ENCODE data around the gene AGAP9.
A peak's percentile ranks its signal among the peaks of the same experiment; 100 is the strongest.
"Not testable (repeated sequence)": the region's sequence is repeated elsewhere in the genome, so short reads cannot be mapped to it uniquely, and the experiment has no call there.

AGAP9 gene

DNA sequence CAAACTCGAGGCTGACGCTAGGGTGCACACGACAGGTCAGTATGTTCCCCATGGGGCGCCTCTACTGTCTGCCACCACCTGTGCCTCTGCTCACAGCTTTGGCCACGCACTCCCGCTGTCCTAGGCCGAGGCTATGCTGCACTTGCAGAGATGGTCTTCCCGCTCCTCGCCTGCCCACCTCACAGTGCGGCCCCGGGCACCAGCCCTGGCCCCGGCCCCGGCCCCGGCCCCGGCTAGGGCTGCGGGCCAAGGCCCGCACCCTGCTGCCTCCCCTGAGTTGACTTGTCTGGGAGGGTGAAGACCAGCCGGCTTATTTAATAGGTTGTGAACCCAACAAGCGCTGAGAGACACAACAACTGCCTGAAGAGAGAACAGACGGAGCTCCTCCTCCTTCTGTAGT lies at the start of gene AGAP9:
Gene AGAP9 (minus strand): TSS at position 164 of the 400 bp plus-strand sequence. CDS start 112 bp downstream, at position 52.
- not testable (repeated sequence) for DNase-seq

DNA sequence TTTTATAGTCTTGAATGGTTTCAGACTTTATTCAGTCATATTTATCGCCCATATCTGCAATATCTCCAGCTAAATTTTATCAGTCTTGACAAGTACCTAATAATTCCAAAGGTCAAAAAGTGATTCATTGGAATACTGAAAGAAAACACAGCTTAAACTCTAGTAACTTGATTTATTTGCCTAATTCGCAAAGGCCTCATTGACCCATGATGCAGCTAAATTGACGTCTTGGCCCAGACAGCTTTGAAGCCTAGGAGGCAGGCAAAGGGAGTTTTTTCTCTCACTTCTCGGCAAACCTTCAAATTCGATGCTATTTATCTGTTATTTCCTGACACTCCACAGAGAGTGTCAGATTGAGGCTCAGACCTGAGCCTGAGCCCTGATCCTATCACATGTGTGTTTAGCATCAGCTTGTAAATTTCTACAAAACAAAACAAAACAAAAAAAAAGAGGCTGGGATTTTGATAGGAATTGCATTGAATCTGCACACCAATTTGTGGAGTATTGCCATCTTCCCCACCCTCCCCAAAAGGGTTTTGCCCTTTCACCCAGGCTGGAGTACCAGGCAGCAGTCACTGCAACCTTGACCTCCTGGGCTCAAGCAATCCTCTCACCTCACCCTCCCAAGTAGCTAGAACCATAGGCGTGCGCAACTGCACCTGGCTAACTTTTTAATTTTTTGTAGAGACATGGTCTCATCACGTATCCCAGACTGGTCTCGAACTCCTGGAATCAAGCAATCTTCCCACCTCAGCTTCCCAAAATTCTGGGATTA lies 47.9 kb upstream of the AGAP9 start:
- DNase-seq: not testable (repeated sequence)

DNA sequence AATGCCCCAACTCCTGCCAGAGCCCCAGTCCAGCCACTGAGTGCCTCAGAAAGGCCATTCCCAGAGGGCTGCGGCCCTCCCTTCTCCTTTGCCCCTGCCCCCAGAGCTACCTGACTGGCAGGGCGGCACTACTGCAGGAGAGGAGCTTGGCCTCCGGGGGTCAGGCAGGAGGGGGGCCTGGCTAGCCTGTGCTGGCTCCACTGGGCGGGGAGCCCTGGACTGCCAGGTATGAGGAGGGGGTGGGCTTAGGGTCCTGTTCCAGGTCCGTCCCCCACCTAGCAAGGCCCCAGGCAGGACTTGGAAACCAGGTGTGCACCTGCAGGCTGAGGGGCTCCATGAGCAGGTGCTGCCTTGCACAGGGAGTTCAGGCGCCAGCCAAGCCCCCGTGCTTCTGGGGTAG lies 43.3 kb upstream of the AGAP9 start:
- not testable (repeated sequence) for DNase-seq

DNA sequence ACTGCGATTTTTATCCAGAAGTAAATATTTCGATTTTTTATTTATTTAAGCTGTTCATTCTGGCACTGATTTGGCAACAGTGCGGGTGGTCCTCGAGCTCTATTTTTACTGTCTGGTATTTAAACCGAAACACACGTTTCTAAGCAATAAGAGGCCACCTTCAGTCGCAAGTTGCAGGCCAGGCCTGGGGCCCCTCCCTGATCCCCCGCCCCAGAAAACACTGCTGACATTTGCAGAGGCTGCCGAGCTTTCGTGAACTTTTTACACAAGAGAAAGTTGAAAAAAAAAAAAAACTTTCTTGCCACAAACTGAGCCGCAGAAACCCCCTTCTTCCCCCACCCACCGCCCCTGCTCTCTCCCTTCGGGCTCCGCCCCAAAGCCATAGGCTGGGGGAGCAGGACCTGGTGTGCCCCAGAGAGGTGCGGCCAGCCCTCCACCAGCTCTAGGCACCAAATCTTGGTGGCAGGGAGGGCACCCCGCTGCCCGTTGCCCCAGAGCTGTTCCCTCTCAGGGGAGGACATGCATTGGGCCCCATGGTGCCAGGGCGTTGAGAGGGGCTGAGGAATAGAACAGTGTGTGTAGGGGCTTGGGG lies 42.8 kb upstream of the AGAP9 start:
- not testable (repeated sequence) for DNase-seq

- DNase-seq: not testable (repeated sequence)
Observed at GRCh38 chr10:47565517-47565920, 42.1 kb upstream of the AGAP9 start.

GRCh38 chr10:47564953-47565352 lies 41.5 kb upstream of the AGAP9 start:
- not testable (repeated sequence) for DNase-seq

GRCh38 chr10:47564318-47564717 lies 40.9 kb upstream of the AGAP9 start:
- DNase-seq: not testable (repeated sequence)

- not testable (repeated sequence) for DNase-seq
Observed at GRCh38 chr10:47560452-47560851, 37.0 kb upstream of the AGAP9 start.

- DNase-seq: not testable (repeated sequence)
Observed at GRCh38 chr10:47559718-47560308, 36.4 kb upstream of the AGAP9 start.

- not testable (repeated sequence) for DNase-seq
Observed at GRCh38 chr10:47558109-47558508, 34.7 kb upstream of the AGAP9 start.

DNA sequence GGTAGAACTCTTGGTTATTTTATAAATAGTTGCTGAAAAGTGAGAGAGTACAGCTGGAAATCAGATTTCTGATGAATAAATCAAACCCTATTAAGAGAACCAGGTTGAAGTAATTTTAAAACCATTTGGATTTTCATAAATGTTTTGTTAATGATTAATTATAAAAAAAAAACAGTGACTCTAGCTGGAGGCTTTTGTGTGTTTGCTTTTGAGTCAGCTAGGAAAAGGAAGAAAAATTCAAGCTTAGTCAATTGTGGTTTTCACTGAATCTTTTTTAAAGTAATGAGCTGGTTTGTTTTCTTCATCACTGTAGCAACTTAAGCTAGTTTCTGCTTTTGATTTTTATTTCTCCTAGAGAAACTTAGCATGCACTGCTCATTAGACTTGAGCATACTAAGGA lies 34.2 kb upstream of the AGAP9 start:
- DNase-seq: not testable (repeated sequence)

GRCh38 chr10:47555334-47555733 lies 31.9 kb upstream of the AGAP9 start:
- not testable (repeated sequence) for DNase-seq

DNA sequence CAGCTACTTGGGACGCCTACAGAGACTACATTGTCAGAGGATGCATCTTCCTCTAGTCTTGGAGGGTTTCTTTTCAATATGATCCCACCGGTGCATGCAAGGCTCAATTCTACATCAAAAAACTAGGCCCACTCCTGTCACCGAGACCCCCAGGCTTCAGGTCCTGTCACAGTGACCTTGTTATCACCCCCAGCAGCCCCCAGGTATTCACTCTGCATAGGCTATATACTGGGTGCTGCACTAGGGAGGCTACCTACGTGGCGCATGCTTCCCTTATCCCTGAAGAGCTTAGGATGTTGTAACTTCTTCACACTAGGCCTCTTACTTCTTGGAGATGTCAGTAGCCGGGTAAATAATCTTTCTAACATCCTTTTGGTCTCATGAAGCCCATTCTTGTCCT lies 31.1 kb upstream of the AGAP9 start:
- not testable (repeated sequence) for DNase-seq

DNA sequence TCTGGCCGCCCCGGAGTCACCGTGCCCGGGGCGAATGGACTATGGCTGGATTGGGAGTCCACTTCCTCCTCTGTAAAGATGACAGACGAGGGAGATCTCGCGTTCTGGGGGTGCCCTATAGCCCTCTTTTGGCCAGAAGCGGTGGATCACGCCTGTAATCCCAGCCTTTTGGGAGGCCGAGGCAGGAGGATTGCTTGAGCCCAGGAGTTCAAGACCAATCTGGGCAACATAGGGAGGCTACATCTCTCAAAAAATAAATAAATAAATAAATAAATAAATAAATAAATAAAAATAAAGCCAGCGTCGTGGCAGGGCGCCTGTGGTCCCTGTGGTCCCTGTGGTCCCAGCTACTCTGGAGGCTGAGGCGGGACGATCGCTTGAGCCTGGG lies 30.4 kb upstream of the AGAP9 start:
- DNase-seq: not testable (repeated sequence)

DNA sequence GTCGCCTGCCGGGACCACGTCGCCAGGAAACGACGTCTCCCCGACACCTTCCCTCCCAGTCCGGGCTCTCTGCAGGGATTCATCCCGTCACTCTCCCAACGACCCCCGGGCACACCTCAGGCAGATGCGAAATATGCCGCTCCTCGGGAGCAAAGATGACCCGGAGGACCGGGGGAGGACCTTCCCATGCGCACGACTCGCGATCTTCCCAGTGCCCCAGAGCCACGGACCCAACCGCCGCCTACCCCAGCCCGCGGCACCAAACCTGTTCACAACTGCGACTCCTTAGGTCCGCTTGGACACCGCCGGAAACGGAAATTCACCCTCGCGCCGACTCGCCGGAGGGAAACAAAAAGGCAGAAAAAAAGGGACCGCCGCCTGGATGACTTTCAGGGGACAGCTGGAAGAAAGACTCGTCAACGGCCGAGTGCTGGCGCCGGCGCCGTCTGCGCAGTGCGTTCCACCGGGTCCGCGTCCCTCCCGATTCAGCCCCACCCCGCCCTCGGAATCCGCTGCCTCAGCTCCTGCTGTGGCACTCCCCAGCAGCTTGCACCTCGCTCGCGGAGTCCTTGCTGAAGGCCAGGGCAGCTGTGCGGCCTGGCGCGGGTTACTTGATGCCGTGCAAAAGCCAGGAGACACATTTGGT lies 29.9 kb upstream of the AGAP9 start:
- peak; percentile 78 for DNase-seq

GRCh38 chr10:47552719-47553118 lies 29.3 kb upstream of the AGAP9 start:
- DNase-seq: peak; percentile 4

GRCh38 chr10:47547286-47547685 lies 23.8 kb upstream of the AGAP9 start:
- DNase-seq: not testable (repeated sequence)

DNA sequence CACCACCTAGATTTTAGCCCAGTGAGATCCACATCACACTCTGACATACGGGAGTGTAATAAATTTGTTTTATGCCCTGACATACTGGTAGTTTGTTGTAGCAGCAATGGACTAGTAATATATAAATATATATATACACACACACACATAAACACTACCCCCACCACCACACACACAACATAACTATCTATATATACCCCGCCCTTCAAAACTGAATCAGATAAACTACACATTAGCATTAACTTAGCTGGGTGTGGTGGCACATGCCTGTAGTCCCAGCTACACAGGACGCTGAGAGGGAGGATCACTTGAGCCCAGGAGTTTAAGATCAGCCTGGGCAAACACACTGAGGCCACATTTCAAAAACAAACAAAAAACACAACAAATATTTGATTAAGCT lies 13.0 kb upstream of the AGAP9 start:
- DNase-seq: not testable (repeated sequence)

DNA sequence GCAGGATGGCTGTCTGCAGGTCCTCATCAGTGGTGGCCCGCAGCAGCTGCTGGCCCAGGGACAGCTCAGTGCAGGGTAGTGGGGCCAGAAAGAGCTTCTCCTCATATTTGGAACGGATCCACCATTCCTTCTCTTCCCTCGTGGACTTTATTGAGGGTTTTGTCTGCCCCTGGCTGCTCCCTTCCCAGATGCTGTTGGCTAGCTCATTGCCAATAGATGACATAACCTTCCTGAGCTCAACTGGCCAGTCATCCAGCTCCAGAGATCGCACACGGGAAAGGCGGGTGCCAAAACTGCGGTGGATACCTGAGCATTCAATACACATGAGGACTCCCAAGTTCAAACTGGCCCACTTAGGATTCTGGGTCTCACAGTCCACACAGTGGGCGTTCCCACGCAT lies 21.1 kb downstream of the AGAP9 start:
- not testable (repeated sequence) for DNase-seq

DNA sequence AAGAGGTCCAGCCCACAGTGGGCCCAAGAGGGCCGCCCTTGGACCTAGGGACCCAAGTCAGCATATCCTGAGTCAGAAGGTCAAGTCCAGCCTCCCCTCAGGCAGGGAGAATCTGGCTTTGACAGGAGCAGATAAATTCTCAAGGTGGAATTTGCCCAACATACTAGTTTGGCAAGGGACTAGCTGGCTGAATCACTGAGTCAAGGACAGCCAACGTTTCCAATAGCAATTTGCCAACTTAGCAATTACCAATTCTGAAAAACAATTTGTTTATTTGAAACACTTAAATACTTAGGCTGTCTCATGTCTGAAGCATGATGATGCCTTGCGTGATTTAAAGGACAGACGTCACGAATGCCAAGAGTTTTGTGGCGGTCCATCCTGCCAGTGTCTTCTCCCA lies 29.2 kb downstream of the AGAP9 start:
- DNase-seq: not testable (repeated sequence)

- not testable (repeated sequence) for DNase-seq
Observed at GRCh38 chr10:47491600-47491999, 31.8 kb downstream of the AGAP9 start, which contains the start of gene FAM25G. FAM25G (minus strand) TSS chr10:47491700; CDS start chr10:47491674, 26 bp downstream.

GRCh38 chr10:47489630-47490029 lies 33.8 kb downstream of the AGAP9 start:
- not testable (repeated sequence) for DNase-seq

DNA sequence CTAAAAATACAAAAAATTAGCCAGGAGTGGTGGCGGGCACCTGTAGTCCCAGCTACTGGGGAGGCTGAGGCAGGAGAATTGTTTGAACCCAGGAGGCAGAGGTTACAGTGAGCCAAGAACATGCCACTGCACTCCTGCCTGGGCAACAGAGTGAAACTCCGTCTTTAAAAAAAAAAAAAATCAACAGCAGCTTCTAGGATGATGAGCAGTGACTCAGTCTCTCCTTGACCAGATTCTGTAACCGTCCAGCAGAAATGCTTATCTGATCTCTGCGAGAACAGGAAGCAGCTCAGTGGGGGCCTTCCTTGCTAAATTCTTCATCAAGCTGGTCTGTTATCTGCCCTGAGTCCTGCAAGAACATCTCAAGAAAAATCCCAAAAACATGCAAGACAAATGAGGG lies 37.5 kb downstream of the AGAP9 start:
- DNase-seq: not testable (repeated sequence)
